GM12878 (cell line): ENCODE results near the gene SPATA31C1. TPM values are rescaled to one million over a fixed set of nuclear protein-coding genes. Genes with fewer than 3 reads are reported as not detected.

ENCODE experiments used
- ATAC-seq: fragments of 200-7000 bp; cut with Tn5 transposase; 3 replicates; pipeline ENCODE4 v1.9.1; 2020; ENCODE audit warnings: mild to moderate bottlenecking, moderate library complexity
- BruUV-seq: library from RNA; stranded (reverse); fragments of 400-500 nt; replicated peaks from 2 replicates; lab custom pipeline; 2021; lab: Mats Ljungman, UMichigan
- CTCF ChIA-PET: fragments of 300-600 bp; sonication (Branson Sonifier 250); formaldehyde crosslinking; extraction: SDS; loops from one replicate; lab custom pipeline; 2021; ENCODE audit warnings: inconsistent platforms; lab: Yijun Ruan, JAX
- POLR2A ChIA-PET: fragments of 350-600 bp; formaldehyde crosslinking; extraction: SDS; loops from one replicate; lab custom pipeline; 2021; ENCODE audit warnings: inconsistent platforms; lab: Charles Lee
- RAD21 ChIA-PET: fragments of 300-600 bp; sonication (Branson Sonifier 250); formaldehyde crosslinking; loops from one replicate; lab custom pipeline; 2023; ENCODE audit warnings: antibody characterized with exemption; ENCODE audit not compliant: unreplicated experiment; lab: Charles Lee
- SMC1A ChIA-PET: fragments of 300-600 bp; sonication (Branson Sonifier 250); formaldehyde crosslinking; loops from one replicate; lab custom pipeline; 2023; ENCODE audit not compliant: unreplicated experiment, uncharacterized antibody; lab: Charles Lee
- DNase-seq: peaks from one replicate; pipeline ENCODE4 v3.0.0-alpha.2; 2011; ENCODE audit warnings: low read depth, low spot score
- FAIRE-seq: peaks from 3 replicates; lab custom pipeline; 2011; peaks lifted over from hg19 to GRCh38; lab: Jason Lieb, UNC
- H2AFZ ChIP-seq: 2 replicates; pipeline ENCODE4 v1.6.0; 2011; ENCODE audit warnings: low read depth, low read length, control low read depth; ENCODE audit not compliant: control insufficient read depth
- H3K27ac ChIP-seq: 2 replicates; pipeline ENCODE4 v1.5.1; 2011; ENCODE audit warnings: control low read depth; ENCODE audit not compliant: control insufficient read depth, insufficient read depth
- H3K27me3 ChIP-seq, 2 experiments: replicated peaks in 1 of 2; 2 replicates each; pipeline versions ENCODE4 v1.6.0 to v1.6.1; 2011; ENCODE audit warnings: low read length in 1 of 2; ENCODE audit not compliant: control insufficient read depth in 2 of 2, insufficient read depth in 2 of 2
- H3K36me3 ChIP-seq, 2 experiments: 2 replicates each; pipeline ENCODE4 v1.5.1; 2011; ENCODE audit warnings: low read length in 1 of 2; ENCODE audit not compliant: control insufficient read depth in 2 of 2, insufficient read depth in 2 of 2
- H3K4me1 ChIP-seq: 2 replicates; pipeline ENCODE4 v1.6.1; 2011; ENCODE audit warnings: mild to moderate bottlenecking, low read length, moderate library complexity, mixed read lengths; ENCODE audit not compliant: control insufficient read depth, insufficient read depth
- H3K4me2 ChIP-seq: 2 replicates; pipeline ENCODE4 v1.6.0; 2011; ENCODE audit warnings: control low read depth; ENCODE audit not compliant: control insufficient read depth, insufficient read depth
- H3K4me3 ChIP-seq: fragments of 200-600 bp; sonication (generic); 2 replicates; pipeline ENCODE4 v1.5.1; 2016
- H3K79me2 ChIP-seq: 2 replicates; pipeline ENCODE4 v1.6.0; 2011; ENCODE audit warnings: low read length; ENCODE audit not compliant: control insufficient read depth, insufficient read depth
- H3K9ac ChIP-seq: 2 replicates; pipeline ENCODE4 v1.8.0; 2011; ENCODE audit warnings: low read length, control low read depth, mixed read lengths; ENCODE audit not compliant: control insufficient read depth, insufficient read depth
- H3K9me3 ChIP-seq: replicated peaks from 3 replicates; pipeline ENCODE4 v1.5.1; 2011; ENCODE audit warnings: mild to moderate bottlenecking, low read length; ENCODE audit not compliant: control insufficient read depth, insufficient read depth
- H4K20me1 ChIP-seq: 2 replicates; pipeline ENCODE4 v1.6.0; 2011; ENCODE audit not compliant: control insufficient read depth, insufficient read depth
- BACH1 ChIP-seq: fragments of 450-650 bp; IDR thresholded peaks from 2 replicates; pipeline ENCODE4 v1.6.1; 2017; ENCODE audit warnings: mild to moderate bottlenecking, borderline replicate concordance
- CREM ChIP-seq: IDR thresholded peaks from 2 replicates; pipeline ENCODE4 v1.6.1; 2014; ENCODE audit warnings: antibody characterized with exemption, low read depth
- GATAD2B ChIP-seq: fragments of 450-650 bp; conservative IDR thresholded peaks from 2 replicates; pipeline ENCODE4 v1.6.1; 2017; ENCODE audit warnings: low read depth, mild to moderate bottlenecking, moderate library complexity
- HCFC1 ChIP-seq: fragments of 150-350 bp; IDR thresholded peaks from 2 replicates; pipeline ENCODE4 v1.6.1; 2014; ENCODE audit warnings: low read length
- MYC ChIP-seq: IDR thresholded peaks from 2 replicates; pipeline ENCODE4 v1.6.1; 2011; ENCODE audit warnings: mild to moderate bottlenecking, low read length, moderate library complexity, inconsistent platforms; ENCODE audit not compliant: insufficient read depth, insufficient replicate concordance, insufficient read length, severe bottlenecking
- NBN ChIP-seq: fragments of 450-650 bp; IDR thresholded peaks from 2 replicates; pipeline ENCODE4 v1.6.1; 2016
- RAD51 ChIP-seq: fragments of 450-650 bp; IDR thresholded peaks from 2 replicates; pipeline ENCODE4 v1.6.1; 2016; ENCODE audit warnings: moderate library complexity, mild to moderate bottlenecking, inconsistent platforms
- SMARCA5 ChIP-seq: fragments of 450-650 bp; IDR thresholded peaks from 2 replicates; pipeline ENCODE4 v1.6.1; 2017; ENCODE audit warnings: mild to moderate bottlenecking
- SRF ChIP-seq, 2 experiments: IDR thresholded peaks; 2 replicates each; pipeline ENCODE4 v1.6.1; 2011; ENCODE audit warnings: low read depth in 2 of 2, low read length in 2 of 2, mild to moderate bottlenecking in 1 of 2, moderate library complexity in 1 of 2
- TBL1XR1 ChIP-seq: IDR thresholded peaks from 2 replicates; pipeline ENCODE4 v1.6.1; 2012; ENCODE audit warnings: low read depth, low read length, improper control_type of control experiment
- TCF3 ChIP-seq: IDR thresholded peaks from 2 replicates; pipeline ENCODE4 v1.6.1; 2012; ENCODE audit warnings: low read depth, mild to moderate bottlenecking, low read length, borderline replicate concordance; ENCODE audit not compliant: insufficient read depth
- ZNF622 ChIP-seq: fragments of 450-650 bp; IDR thresholded peaks from 2 replicates; pipeline ENCODE4 v1.6.1; 2017; ENCODE audit warnings: mild to moderate bottlenecking, inconsistent platforms
- ZSCAN29 ChIP-seq: fragments of 450-650 bp; IDR thresholded peaks from 2 replicates; pipeline ENCODE4 v1.6.1; 2017; ENCODE audit warnings: mild to moderate bottlenecking, moderate library complexity
- WGBS: methylation state at CpG from one replicate; pipeline ENCODE4 v1.1.6; 2016; ENCODE audit warnings: low lambda C conversion rate; ENCODE audit not compliant: insufficient replicate concordance, insufficient coverage; ENCODE audit errors: missing lambda C conversion rate; 5-methylcytosine and 5-hydroxymethylcytosine counted together
- in situ Hi-C: fragments of 300-500 bp; cut with MboI; formaldehyde crosslinking; loops from 9 replicates; pipeline ENCODE4 v1.14.3; 2018; ENCODE audit warnings: mixed read lengths
- intact Hi-C: fragments of 100-400 bp; cut with micrococcal nuclease; formaldehyde crosslinking; loops from one replicate; pipeline ENCODE4 v1.14.2; 2022; ENCODE audit not compliant: unreplicated experiment
- polyA plus RNA-seq, 11 experiments: library from polyadenylated mRNA; depleted of rRNA in 4 of 11; unstranded in 6 of 11; stranded (reverse) in 5 of 11; fragments of >200 nt; fragmentation: Nextera tagmentation in 4 of 11; fragmentation: Illumina TruSeq in 1 of 11; extraction: Ambion mirVana in 4 of 11; extraction: Trizol in 1 of 11; gene quantifications; 1 replicate in 1 of 11; 2 replicates in 10 of 11; pipeline versions ENCODE4 v1.2.1 to v1.2.3, GENCODE V29; 2011 to 2016; ENCODE audit warnings: inconsistent platforms in 2 of 11, missing spikeins in 2 of 11, low read depth in 1 of 11
- total RNA-seq, 4 experiments: library from RNA; depleted of rRNA in 3 of 4; stranded (reverse); fragments of >200 nt in 3 of 4; fragmentation: Illumina TruSeq in 1 of 4; extraction: Trizol in 1 of 4; gene quantifications; 2 replicates each; pipeline versions ENCODE4 v1.2.1 to v1.2.3, GENCODE V29; 2013 to 2021
- TF ChIP-seq, protein P1 (sequence below): IDR thresholded peaks from 2 replicates; pipeline ENCODE4 v1.6.1; 2011; ENCODE audit warnings: borderline replicate concordance, low read depth, mild to moderate bottlenecking, moderate library complexity, mixed read lengths, low read length; ENCODE audit not compliant: insufficient read depth; ENCODE audit errors: extremely low read length
- TF ChIP-seq, protein P2 (sequence below): fragments of 450-650 bp; IDR thresholded peaks from 2 replicates; pipeline ENCODE4 v1.6.1; 2018; ENCODE audit warnings: borderline replicate concordance, mild to moderate bottlenecking; ENCODE audit not compliant: partially characterized antibody

Gene SPATA31C1
- total and polyA plus RNA-seq, 10 of the 15 experiments (the other 5 are each of a cell fraction or from before 2014, with no cell fraction given), result not detected

DNA sequence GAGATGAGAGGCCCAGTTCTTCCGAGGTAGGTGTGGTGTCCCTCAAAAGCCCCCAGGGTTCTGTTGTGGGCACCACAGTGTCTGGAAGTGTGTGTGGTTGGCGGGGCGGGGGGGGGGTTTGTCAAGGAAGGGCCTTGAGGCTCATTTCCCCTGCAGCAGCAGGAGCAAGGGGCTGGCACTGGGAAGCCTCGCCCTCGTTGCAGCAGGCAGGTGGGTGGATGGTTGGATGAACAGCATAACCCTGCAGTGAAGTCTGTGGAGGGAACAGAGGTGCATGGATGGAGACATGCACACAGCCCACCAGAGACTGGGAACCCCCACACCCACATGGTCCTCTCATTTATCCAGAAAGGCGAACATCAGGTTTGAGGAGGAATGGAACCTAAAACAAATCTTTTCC lies 37.1 kb upstream of the SPATA31C1 start:
- POLR2A ChIA-PET, result no interaction called here
- intact Hi-C loops, result no loop called here
- no peaks in the 10 kb centered on the region for H3K79me2 ChIP-seq
- FAIRE-seq (no peak), DNase-seq (no peak), ATAC-seq (no peak)
- no peaks in the 10 kb centered on the region for H3K27me3 ChIP-seq
- H3K9ac ChIP-seq, result no peak overlapping the region
- H3K27ac ChIP-seq, result no peak overlapping the region
- H3K4me2 ChIP-seq, result no peak overlapping the region
- no peaks in the 10 kb centered on the region for H3K9me3 ChIP-seq
- 0% methylated on average over 5 of the region's 6 CpGs for WGBS
- H4K20me1 ChIP-seq, result no peaks in the 10 kb centered on the region
- no peaks in the 10 kb centered on the region for H3K36me3 ChIP-seq
- no peak overlapping the region for H3K4me3 ChIP-seq
- BruUV-seq, result no TSS peak
- CTCF ChIA-PET, result no interaction called here
- no peak overlapping the region for H2AFZ ChIP-seq
- TF ChIP-seq SRF (IDR thresholded peaks at IDR 0.05; ENCODE audit: low read depth in 2 of 2, low read length in 2 of 2) (no peak), ZNF622 (no peak), HCFC1 (no peak), NBN (no peak), MYC (no peak), GATAD2B (no peak), TBL1XR1 (no peak), RAD51 (no peak)
- TF ChIP-seq, protein P1, sequence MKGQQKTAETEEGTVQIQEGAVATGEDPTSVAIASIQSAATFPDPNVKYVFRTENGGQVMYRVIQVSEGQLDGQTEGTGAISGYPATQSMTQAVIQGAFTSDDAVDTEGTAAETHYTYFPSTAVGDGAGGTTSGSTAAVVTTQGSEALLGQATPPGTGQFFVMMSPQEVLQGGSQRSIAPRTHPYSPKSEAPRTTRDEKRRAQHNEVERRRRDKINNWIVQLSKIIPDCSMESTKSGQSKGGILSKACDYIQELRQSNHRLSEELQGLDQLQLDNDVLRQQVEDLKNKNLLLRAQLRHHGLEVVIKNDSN, result no peak
- TF ChIP-seq, all 136 proteins: peak for 0
- RAD21 ChIA-PET, result no interaction called here
- SMC1A ChIA-PET, result no interaction called here
- in situ Hi-C loops, result no loop called here
- no peaks in the 10 kb centered on the region for H3K4me1 ChIP-seq

DNA sequence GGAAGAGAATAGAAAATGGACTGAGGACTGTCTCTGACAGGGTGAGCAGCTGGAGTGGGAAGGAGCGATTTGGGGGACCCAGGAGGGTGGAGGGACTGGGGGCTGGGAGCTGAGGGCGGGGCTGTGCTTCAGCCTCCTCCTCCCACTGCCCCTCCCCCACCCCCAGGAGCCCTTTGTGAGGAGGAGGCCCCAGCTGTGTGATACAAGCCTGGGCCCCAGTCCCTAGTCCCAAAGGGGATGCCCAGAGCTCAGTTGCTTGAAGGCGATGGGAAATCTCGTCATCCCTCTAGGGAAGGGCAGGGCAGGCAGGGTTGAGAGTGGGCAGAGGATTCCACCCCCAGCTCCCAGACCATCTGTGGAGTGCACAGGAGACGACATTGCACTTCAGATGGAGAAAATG lies 35.1 kb upstream of the SPATA31C1 start, which contains the start of gene SPATA31E1:
SPATA31E1 (plus strand) TSS at position 251 of the 400 bp plus-strand sequence; CDS start at position 266, 15 bp downstream.
- no peaks in the 10 kb centered on the region for H3K36me3 ChIP-seq
- H3K27me3 ChIP-seq, result no peaks in the 10 kb centered on the region
- in situ Hi-C loops (no loop called here), intact Hi-C loops (no loop called here)
- SMC1A ChIA-PET, result no interaction called here
- H3K4me1 ChIP-seq, result no peaks in the 10 kb centered on the region
- RAD21 ChIA-PET, result no interaction called here
- H3K4me3 ChIP-seq, result no peak within 1 kb of the TSS
- no peaks in the 10 kb centered on the region for H3K9me3 ChIP-seq
- FAIRE-seq, result no peak
- no peak within 1 kb of the TSS for H2AFZ ChIP-seq
- POLR2A ChIA-PET, result no interaction called here
- H3K4me2 ChIP-seq, result no peak within 1 kb of the TSS
- no peak within 1 kb of the TSS for H3K9ac ChIP-seq
- WGBS, result 0% methylated on average over 3 of the region's 5 CpGs
- DNase-seq, result no peak
- no peak for ATAC-seq
- H3K27ac ChIP-seq, result no peak within 1 kb of the TSS
- BruUV-seq, result no TSS peak
- H4K20me1 ChIP-seq, result no peaks in the 10 kb centered on the region
- CTCF ChIA-PET, result no interaction called here
- no peaks in the 10 kb centered on the region for H3K79me2 ChIP-seq
- TF ChIP-seq CREM (no peak), BACH1 (no peak), SMARCA5 (no peak), TCF3 (no peak), ZSCAN29 (no peak)
- TF ChIP-seq, protein P2, sequence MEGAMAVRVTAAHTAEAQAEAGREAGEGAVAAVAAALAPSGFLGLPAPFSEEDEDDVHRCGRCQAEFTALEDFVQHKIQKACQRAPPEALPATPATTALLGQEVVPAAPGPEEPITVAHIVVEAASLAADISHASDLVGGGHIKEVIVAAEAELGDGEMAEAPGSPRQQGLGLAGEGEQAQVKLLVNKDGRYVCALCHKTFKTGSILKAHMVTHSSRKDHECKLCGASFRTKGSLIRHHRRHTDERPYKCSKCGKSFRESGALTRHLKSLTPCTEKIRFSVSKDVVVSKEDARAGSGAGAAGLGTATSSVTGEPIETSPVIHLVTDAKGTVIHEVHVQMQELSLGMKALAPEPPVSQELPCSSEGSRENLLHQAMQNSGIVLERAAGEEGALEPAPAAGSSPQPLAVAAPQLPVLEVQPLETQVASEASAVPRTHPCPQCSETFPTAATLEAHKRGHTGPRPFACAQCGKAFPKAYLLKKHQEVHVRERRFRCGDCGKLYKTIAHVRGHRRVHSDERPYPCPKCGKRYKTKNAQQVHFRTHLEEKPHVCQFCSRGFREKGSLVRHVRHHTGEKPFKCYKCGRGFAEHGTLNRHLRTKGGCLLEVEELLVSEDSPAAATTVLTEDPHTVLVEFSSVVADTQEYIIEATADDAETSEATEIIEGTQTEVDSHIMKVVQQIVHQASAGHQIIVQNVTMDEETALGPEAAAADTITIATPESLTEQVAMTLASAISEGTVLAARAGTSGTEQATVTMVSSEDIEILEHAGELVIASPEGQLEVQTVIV, result no peak
